GM19099 (cell line): ENCODE measurements around the gene ZNF134.

ENCODE experiments used
- POLR2A ChIP-seq: IDR thresholded peaks from 3 replicates; pipeline ENCODE4 v1.6.1; 2011; ENCODE audit warnings: low read depth; ENCODE audit not compliant: insufficient read length; ENCODE audit errors: extremely low read depth

ZNF134 gene

DNA sequence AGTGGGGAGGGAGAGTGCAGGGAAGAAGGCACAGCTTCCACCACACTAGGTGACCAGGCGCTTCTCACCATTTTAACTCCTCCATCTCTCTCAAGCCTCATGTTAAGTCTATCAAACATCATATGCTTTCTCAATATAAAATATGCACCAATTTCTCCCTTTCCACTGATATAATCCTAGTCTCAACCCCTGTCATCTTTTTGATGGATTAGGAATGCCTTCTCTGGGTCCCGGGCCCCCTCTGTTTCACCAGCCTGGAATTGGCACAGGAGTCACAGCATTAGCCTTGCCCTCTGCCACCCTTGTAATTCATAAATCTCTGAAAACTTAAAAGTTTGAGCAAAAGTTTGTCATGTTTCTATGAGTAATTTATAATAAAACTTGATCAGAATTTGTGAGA lies 54.6 kb downstream of the ZNF134 start, which contains the start of gene ZSCAN4:
Gene ZSCAN4 (plus strand): TSS at position 301 of the 400 bp plus-strand sequence. CDS start 7,211 bp downstream, outside the sequence.
- TF ChIP-seq POLR2A, result no peak

DNA sequence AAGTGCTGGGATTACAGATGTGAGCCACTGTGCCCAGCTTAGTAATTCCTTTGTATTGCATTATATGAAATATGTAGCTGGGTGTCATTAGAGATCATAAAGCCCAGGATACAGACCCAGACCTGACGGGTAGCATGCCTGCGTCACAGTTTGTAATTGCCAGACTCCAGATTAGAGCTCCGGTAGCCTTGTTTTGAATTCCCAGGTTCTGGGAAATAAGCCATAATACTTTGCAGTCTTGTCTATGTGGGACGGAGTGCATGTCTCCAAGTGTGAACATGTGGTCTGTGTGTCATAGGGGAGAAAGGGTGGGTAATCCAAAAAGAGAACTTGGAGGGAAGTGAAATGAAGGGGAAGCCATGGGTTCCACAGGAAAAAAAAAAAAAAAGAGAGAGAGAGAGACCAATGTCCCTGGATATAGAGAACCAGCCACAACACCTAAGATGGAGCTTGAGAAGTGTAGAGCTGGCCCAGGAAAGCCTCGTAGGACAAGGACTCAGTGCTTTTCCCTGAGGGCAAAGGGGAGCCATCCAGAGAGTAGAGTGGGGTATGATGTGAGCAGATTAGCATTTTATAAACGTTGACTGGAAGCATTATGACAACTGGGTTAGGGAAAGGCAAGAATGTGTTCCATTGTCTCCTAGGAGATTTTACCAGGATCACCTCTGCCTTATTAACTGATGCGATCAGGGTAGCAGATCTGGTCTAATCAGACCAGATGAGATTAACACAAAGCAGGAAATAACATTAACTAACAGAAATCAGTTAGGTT lies 57.3 kb downstream of the ZNF134 start:
- TF ChIP-seq POLR2A, result no peak

GRCh38 chr19:57672466-57672865 lies 58.4 kb downstream of the ZNF134 start:
- TF ChIP-seq POLR2A, result no peak
